Epithelial cell of esophagus (primary cell): Measurements from ENCODE around the gene REG4.

Source experiments
- DNase-seq: peaks from one replicate; pipeline ENCODE4 v3.0.0; 2010; ENCODE audit warnings: low read depth
- H3K4me3 ChIP-seq: 2 replicates; pipeline ENCODE4 v1.5.1; 2011; ENCODE audit warnings: mild to moderate bottlenecking, low read length, control low read depth
- CTCF ChIP-seq: IDR thresholded peaks from 2 replicates; pipeline ENCODE4 v1.5.1; 2011; ENCODE audit warnings: low read depth, mild to moderate bottlenecking, low read length, control low read depth, inconsistent platforms; ENCODE audit not compliant: insufficient read depth; ENCODE audit errors: missing control alignments

Gene REG4

GRCh38 chr1:119744598-119744942 is 66.7 kb downstream of the REG4 start:
- no peak overlapping the region for H3K4me3 ChIP-seq
- DNase-seq, result no peak
- TF ChIP-seq CTCF, result no peak
